Activated T-cell treated with anti-CD3 and anti-CD28 coated beads, Interleukin-2, amount 50 U/mL, for 4 hours (primary cell): ENCODE data around the gene SETD3. TPM values are rescaled to one million over a fixed set of nuclear protein-coding genes. Genes with fewer than 3 reads are reported as not detected.

Source experiments
- ATAC-seq, 2 donors: fragments of 200-7000 bp; cut with Tn5 transposase; one replicate each; pipeline ENCODE4 v1.10.0; 2021
- DNase-seq: peaks from one replicate; pipeline ENCODE4 v3.0.0-alpha.2; 2020
- H3K27me3 Mint-ChIP-seq: one replicate; pipeline ENCODE4 v1.8.0; 2021; ENCODE audit warnings: low read depth, mixed read lengths
- H3K36me3 Mint-ChIP-seq: one replicate; pipeline ENCODE4 v1.8.0; 2022; ENCODE audit warnings: mixed read lengths; ENCODE audit not compliant: insufficient read depth
- H3K4me1 Mint-ChIP-seq: one replicate; pipeline ENCODE4 v1.8.0; 2021; ENCODE audit warnings: low read depth, mixed read lengths
- H3K4me3 Mint-ChIP-seq: one replicate; pipeline ENCODE4 v1.8.0; 2021; ENCODE audit warnings: mild to moderate bottlenecking, moderate library complexity, mixed read lengths
- H3K9me3 Mint-ChIP-seq: one replicate; pipeline ENCODE4 v1.8.0; 2021; ENCODE audit warnings: mixed read lengths
- total RNA-seq, 3 donors: library from RNA; stranded (reverse); gene quantifications; one replicate each; pipeline ENCODE4 v1.2.1, GENCODE V29; 2021

The SETD3 gene
- total RNA-seq, 3 donors from 2014 or later, result 51.8 to 58.1 (median 54.8) TPM

DNA sequence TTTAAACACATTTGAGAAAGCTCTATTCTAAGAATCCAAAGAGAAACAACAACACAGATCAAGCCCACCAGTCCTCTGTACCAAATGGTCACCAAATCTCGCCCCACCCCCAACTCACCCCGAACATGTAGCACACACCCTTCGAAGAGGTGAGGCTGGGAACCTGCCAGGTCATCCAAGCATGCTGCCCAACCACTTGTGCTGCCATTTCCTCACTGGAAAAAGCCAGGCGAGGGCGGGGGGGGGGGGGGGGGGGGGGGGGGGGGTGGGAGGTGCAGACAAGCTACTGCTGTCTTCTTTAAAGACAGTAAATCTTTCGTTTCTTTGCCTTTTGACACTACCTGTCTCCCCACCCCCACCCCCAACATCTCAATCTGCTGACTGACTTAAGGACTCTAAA is 59.9 kb downstream of the SETD3 start:
- Mint-ChIP-seq H3K36me3 (peaks cover 8% of the 10 kb centered on the region), H3K9me3 (no peaks in the 10 kb centered on the region), H3K4me1 (peaks cover 12% of the 10 kb centered on the region), H3K4me3 (no peak overlapping the region), H3K27me3 (no peaks in the 10 kb centered on the region)
- ATAC-seq (no peak), DNase-seq (no peak)

DNA sequence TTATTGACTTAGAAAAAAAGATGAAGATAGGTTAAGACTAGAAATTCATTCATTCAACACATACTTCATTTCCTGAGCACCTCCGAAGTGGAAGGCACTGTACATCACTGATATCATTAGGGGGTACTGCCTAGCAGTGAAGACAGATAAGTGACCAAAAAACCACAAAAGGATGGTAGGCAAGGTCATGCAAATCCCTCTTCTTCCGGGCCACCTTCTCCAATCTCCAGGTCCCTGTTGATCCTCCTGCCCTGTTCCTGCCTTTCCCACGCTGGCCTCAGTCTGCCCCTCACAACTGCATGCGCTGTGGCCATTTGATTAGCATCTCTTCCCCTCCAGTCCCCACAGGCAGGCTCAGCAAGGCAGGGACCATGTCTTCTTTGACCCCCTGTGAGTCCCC is 60.8 kb downstream of the SETD3 start:
- ATAC-seq (no peak), DNase-seq (no peak)
- no peaks in the 10 kb centered on the region for H3K9me3 Mint-ChIP-seq
- H3K4me3 Mint-ChIP-seq, result no peak overlapping the region
- no peaks in the 10 kb centered on the region for H3K27me3 Mint-ChIP-seq
- H3K4me1 Mint-ChIP-seq, result peaks cover 12% of the 10 kb centered on the region
- H3K36me3 Mint-ChIP-seq, result peaks cover 8% of the 10 kb centered on the region

DNA sequence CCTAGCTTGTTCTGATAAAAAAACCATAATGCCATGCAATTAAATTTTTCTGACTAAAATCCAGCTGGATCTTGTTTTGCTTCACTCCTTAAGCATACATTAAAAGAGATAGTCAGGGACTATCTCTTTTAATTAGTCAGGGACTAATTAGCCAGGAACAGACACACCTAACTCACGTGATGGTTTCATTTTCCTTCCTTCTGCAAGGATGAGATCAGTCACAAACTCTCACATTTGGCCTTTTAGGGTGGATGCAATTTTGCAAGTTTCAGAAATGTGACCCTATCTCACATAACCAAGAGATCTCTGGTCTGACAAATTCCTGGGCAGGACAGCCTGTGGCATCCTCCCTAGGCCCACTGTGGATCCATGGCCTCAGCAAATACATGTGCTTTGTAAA is 62.4 kb downstream of the SETD3 start:
- peaks cover 9% of the 10 kb centered on the region for H3K4me1 Mint-ChIP-seq

DNA sequence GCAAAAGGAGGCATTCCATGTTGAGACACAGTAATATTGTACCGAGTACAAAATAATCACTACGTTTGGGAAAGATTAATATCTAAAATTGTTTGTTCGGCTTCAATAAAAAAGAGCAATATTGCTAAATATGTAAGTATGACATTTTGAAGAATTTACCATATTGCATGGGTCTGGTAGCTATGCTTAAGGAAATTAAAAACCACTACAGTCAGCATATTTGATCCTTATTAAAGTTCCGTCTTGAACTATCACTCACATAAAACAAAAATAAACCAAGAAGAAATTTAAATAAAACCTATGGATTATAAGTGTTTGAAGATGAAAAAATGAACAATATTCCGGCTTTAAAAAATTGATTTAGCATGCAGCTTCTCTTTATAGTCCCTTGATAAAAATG is 63.8 kb downstream of the SETD3 start:
- no peak for ATAC-seq
- Mint-ChIP-seq H3K4me3 (no peak overlapping the region), H3K9me3 (no peaks in the 10 kb centered on the region), H3K4me1 (peaks cover 18% of the 10 kb centered on the region), H3K36me3 (peaks cover 11% of the 10 kb centered on the region), H3K27me3 (no peaks in the 10 kb centered on the region)
- no peak for DNase-seq

More for the DNA sequence above, 62.4 kb downstream of the SETD3 start:
- Mint-ChIP-seq H3K9me3 (no peaks in the 10 kb centered on the region), H3K4me3 (no peak overlapping the region), H3K36me3 (peaks cover 4% of the 10 kb centered on the region), H3K27me3 (no peaks in the 10 kb centered on the region)
- ATAC-seq (no peak), DNase-seq (no peak)

DNA sequence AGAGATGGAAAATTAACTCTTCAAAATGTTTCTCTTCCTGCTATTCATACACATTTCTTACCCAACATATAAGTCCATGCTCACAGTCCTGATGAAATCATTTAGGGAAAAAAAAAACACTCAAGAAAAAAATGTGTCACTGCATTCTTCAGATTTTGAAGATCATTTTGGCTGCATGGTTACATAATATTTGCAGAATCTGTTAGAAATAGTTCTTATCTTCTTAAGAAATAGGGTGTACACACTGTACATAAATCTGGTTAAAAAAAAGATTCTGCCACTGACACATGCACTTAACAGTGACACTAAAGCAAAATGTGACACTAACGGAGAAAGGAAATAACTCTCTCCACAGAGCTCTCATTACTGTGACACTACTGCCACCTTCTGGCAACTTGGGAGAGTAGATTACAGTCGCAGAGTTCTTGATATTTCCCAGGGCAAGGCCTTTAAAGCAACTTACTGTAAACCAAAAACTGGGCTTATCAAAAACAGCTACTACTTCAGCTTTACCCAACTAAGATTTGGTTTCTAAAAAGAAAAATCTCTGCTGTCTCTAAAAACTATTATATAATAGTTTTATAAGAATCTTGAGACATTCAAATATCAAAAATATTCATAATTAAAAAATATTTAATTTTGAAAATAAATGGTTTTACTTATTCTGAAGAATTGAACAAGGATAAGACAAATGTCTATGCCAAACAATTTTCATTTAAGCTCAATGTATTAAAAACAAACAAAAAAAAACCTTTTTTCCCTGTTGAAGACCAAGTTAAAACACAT is 65.0 kb downstream of the SETD3 start:
- DNase-seq (peak; percentile 57), ATAC-seq (peak; percentile 92 to 93)
- no peak overlapping the region for H3K4me3 Mint-ChIP-seq
- peaks cover 18% of the 10 kb centered on the region for H3K4me1 Mint-ChIP-seq
- no peaks in the 10 kb centered on the region for H3K27me3 Mint-ChIP-seq
- H3K9me3 Mint-ChIP-seq, result no peaks in the 10 kb centered on the region
- peaks cover 11% of the 10 kb centered on the region for H3K36me3 Mint-ChIP-seq

DNA sequence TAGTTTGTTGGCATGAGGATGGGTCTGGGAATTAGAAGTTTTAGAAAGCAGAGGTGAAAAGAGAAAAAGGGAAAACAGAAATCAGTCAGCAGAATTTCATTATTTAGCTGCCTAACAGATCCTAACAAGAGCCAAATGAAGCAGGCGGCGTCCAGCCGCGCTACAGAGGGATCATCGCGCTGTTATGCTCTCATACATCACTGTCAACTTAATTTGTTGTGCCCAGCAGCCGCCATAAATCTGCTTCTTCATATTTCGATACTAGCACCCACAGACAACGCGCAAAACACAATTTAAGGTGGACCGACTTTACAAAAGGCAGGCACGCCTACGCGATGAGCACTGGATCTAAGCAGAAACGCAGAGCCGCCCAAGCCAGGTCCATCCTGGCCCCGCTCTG is 66.7 kb downstream of the SETD3 start:
- no peaks in the 10 kb centered on the region for H3K27me3 Mint-ChIP-seq
- no peaks in the 10 kb centered on the region for H3K9me3 Mint-ChIP-seq
- H3K4me3 Mint-ChIP-seq, result no peak overlapping the region
- peaks cover 15% of the 10 kb centered on the region for H3K36me3 Mint-ChIP-seq
- no peak for DNase-seq
- ATAC-seq, result no peak
- peaks cover 18% of the 10 kb centered on the region for H3K4me1 Mint-ChIP-seq

DNA sequence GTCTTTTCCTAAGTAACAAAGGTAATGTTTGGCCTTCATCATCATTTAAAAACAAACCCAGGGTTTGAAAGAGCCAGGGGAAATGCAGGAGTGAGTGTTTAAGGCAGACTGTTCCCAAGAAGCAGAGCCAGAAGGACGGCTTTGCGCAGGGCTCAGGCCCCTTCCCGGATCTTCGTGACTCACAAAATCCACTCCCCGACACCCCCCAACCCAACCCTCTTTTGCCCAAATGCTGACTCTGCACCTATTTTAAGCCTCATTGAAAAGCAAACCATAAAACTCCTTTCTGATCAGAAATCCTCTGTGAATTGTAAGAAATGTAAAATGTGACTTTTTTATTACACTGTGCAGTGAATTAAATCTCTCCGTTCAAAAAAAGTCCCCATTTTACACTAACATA is 67.5 kb downstream of the SETD3 start:
- Mint-ChIP-seq H3K4me3 (no peak overlapping the region), H3K27me3 (no peaks in the 10 kb centered on the region), H3K36me3 (peaks cover 17% of the 10 kb centered on the region), H3K4me1 (peaks cover 18% of the 10 kb centered on the region), H3K9me3 (no peaks in the 10 kb centered on the region)
- DNase-seq (no peak), ATAC-seq (no peak)

DNA sequence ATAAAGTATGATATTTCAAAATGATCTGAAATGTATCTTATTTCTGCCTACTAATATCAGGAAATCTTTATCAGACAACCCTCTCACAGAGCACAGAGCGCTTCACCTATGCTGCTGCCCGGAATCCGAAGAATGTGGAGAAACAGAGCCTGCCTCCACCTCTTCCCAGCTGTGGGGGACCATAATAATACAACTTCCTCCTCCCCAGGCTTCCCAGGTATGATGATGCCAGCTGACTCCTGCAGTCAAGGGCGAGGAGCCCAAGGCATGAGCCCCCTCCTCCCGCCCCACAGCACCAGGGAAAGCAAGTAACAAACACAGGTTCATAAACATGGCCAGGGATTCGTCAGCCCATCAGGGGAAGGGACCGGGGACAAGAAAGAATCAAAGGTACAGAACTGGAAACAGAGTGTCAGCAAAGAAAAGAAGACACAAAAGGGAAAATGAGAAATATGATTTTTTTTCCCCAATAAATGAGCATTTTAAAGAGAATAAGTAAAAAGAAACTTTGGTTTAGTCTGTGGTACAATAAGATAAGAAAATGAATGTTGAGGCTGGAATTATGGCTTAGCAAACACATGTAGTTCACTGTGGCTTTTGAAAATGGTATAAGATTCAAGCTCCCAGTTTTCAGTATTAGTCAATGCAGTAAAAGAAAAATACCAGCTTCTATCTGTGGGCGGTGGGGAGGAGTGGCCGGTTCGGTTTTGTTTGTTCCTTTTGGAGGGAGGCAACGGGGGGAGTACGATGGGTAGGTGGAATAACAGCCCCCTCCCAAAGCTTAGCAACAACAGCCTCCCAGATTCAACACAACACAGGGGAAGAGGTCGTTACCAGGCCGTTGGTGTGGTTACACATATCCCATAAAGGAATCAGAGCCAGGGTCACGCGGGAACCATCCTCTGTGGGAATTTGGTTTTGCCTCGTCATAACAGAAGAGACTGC is 68.3 kb downstream of the SETD3 start:
- DNase-seq (no peak), ATAC-seq (peak; percentile 48 to 57)
- Mint-ChIP-seq H3K9me3 (no peaks in the 10 kb centered on the region), H3K36me3 (peaks cover 20% of the 10 kb centered on the region), H3K4me3 (peak overlapping the region; percentile 9), H3K4me1 (peaks cover 18% of the 10 kb centered on the region), H3K27me3 (no peaks in the 10 kb centered on the region)

DNA sequence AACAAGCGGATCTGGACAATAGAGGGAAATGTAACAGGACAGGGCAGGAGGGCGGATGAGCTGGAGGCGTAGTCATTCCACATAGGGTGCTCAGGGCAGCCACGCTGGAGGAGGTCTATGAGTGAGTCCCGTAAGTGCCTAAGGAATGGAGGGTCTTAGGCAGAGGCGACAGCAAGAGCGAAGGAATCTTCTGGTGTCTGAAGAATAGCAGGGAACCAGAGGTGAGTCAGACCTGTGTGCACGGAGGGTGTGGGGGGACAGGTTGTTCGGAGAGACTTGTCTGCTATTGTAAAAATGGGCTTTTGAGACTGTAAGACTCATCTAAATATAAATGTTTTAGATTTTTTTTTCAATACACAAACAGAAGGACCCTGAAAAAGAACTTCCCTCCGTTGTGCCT is 70.6 kb downstream of the SETD3 start:
- DNase-seq (no peak), ATAC-seq (no peak)
- Mint-ChIP-seq H3K4me3 (no peak overlapping the region), H3K9me3 (no peaks in the 10 kb centered on the region), H3K27me3 (no peaks in the 10 kb centered on the region), H3K4me1 (peaks cover 14% of the 10 kb centered on the region), H3K36me3 (peaks cover 34% of the 10 kb centered on the region)

DNA sequence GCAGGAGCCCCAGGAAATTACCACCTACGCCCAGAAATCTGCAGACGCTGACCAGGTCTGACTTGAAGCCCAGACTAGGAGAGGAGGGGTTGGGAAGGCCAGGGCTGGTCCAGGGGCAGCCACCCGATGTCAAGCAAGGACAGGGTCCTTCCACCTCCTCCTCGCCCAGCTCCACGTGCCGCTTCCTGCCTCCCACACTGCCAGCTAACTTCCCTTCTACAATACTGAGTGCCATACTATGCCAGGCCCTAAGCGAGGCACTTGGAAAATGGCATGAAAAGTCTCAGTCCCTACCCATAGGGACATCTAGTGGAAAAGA is 71.7 kb downstream of the SETD3 start:
- Mint-ChIP-seq H3K4me1 (peaks cover 14% of the 10 kb centered on the region), H3K4me3 (no peak overlapping the region), H3K27me3 (no peaks in the 10 kb centered on the region), H3K36me3 (peaks cover 42% of the 10 kb centered on the region), H3K9me3 (no peaks in the 10 kb centered on the region)
- no peak for DNase-seq
- no peak for ATAC-seq

DNA sequence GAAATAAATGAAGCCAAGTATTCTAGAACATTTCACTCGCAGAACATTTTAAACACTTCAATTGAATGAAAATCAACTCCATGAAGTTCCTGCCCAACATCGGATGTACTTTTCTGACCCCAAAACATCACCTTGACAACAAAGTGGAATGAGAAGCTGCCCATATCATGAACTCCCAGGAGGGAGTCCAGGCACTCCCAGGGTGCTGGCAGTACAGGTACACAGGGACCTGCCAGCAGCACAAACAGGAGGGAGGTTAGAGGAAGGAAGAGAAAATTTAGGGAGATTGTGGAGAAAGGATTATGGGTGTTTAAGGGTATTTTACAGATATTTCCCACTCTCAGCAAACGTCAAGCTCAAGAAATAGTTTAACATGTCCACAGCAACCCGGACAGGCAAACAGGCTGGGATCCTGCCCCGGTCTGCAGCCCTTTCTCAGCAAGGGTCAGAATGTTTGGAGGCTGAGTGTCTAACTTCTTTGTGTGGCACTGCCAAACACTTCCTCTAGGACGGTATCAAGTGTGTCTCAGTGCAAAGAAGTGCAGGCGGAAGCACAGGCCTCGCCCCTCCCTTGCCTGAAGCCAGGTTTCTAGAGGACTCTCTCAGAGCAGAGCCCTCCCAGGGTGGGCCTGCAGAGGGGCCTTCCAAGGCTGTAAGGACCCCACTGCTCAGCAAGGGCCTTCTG is 72.2 kb downstream of the SETD3 start:
- Mint-ChIP-seq H3K36me3 (peaks cover 42% of the 10 kb centered on the region), H3K27me3 (no peaks in the 10 kb centered on the region)
- DNase-seq, result no peak

DNA sequence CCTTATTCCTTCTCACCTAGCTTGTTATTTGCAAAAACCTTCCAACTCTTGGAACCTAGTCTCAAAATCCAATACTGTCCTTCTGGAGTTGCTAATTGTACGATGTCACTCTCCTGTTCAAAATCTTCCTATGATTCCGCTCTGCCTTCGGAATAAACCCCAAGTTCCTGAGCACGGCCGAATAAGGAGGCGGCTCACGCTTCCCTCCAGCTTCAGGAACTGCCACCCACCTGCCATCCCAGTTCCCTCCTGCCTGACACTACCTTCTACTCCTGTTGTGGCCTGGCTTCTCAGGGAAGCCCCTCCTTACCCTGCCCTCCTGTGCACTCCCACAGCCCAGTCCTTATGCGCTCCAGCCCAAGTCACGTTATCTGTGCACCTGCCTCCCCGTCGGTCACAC is 73.2 kb downstream of the SETD3 start:
- DNase-seq (no peak), ATAC-seq (no peak)
- Mint-ChIP-seq H3K9me3 (no peaks in the 10 kb centered on the region), H3K27me3 (no peaks in the 10 kb centered on the region), H3K4me3 (no peak overlapping the region), H3K4me1 (peaks cover 7% of the 10 kb centered on the region), H3K36me3 (peaks cover 44% of the 10 kb centered on the region)

More for the DNA sequence above, 72.2 kb downstream of the SETD3 start:
- ATAC-seq, result no peak
- Mint-ChIP-seq H3K4me1 (peaks cover 11% of the 10 kb centered on the region), H3K4me3 (no peak overlapping the region), H3K9me3 (no peaks in the 10 kb centered on the region)

DNA sequence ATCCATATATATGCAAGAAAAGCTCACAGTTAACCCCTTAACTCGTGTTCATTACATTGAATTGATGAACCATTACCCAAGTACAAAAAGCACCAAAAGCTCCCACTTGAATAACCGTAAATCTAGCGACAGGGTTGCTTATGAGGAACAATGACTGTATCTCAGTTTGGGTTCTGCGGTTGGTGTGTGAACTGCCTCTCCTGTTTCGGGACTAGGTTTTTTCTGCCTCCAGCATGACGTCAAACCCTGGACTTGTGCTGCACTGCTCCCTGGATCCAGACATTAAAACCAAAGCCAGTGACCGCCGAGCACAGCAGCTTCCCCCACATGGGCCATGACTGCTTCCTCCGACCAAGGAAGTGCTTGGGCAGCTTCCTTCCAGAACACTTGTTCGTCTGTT is 77.7 kb downstream of the SETD3 start:
- peaks cover 5% of the 10 kb centered on the region for H3K4me1 Mint-ChIP-seq
- H3K9me3 Mint-ChIP-seq, result no peaks in the 10 kb centered on the region
- H3K36me3 Mint-ChIP-seq, result peaks cover 46% of the 10 kb centered on the region
- DNase-seq (no peak), ATAC-seq (no peak)
- no peak overlapping the region for H3K4me3 Mint-ChIP-seq
- no peaks in the 10 kb centered on the region for H3K27me3 Mint-ChIP-seq

DNA sequence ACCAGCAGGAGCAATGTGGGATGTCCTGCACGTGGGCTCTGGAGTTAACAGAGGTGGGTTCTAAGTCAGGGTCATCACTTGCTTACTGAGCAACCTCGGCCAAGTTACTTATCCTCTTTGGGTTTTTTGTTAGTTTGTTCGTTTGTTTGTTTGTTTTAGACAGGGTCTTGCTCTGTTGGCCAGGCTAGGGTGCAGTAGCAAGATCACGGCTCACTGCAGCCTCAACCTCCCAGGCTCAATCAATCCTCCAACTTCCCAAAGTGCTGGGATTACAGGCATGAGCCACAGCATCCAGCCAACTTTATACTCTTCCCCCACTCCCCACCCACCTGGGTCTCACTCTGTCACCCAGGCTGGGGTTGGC is 78.4 kb downstream of the SETD3 start:
- no peak for DNase-seq
- H3K4me3 Mint-ChIP-seq, result no peak overlapping the region
- peaks cover 5% of the 10 kb centered on the region for H3K4me1 Mint-ChIP-seq
- no peak for ATAC-seq
- H3K27me3 Mint-ChIP-seq, result no peaks in the 10 kb centered on the region
- peaks cover 45% of the 10 kb centered on the region for H3K36me3 Mint-ChIP-seq
- H3K9me3 Mint-ChIP-seq, result no peaks in the 10 kb centered on the region
